ENCODE results near the gene MINK1. TPM values are rescaled to one million over a fixed set of nuclear protein-coding genes. Genes with fewer than 3 reads are reported as not detected.

Gene MINK1
- total RNA-seq, 1 experiment from 2014 or later, result 68.8 TPM

DNA sequence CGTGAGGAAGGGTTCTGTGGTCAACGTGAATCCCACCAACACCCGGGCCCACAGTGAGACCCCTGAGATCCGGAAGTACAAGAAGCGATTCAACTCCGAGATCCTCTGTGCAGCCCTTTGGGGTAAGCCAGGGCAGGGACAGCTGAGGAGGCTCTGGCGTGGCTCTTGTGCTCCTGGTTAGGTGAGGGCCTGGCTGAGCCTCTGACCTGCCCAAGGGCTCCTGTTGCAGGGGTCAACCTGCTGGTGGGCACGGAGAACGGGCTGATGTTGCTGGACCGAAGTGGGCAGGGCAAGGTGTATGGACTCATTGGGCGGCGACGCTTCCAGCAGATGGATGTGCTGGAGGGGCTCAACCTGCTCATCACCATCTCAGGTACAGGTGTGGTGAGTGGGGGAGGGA lies 62.0 kb downstream of the MINK1 start:
- no peak overlapping the region for H2BK12ac ChIP-seq (ENCODE audit: insufficient read length, low read depth, low read length)
- H4K20me1 ChIP-seq (ENCODE audit: control insufficient read depth, insufficient read depth, insufficient read length), result no peaks in the 10 kb centered on the region
- H3K4ac ChIP-seq (ENCODE audit: low read depth, low read length), result no peak overlapping the region
- H2BK5ac ChIP-seq (ENCODE audit: insufficient read length, low read length), result no peak overlapping the region
- no peak overlapping the region for H3K23ac ChIP-seq (ENCODE audit: insufficient read length, low read depth, low read length)
- no peak overlapping the region for H4K8ac ChIP-seq (replicated peaks; ENCODE audit: insufficient read length, low read depth, low read length)
- H2AK5ac ChIP-seq (ENCODE audit: insufficient read length, low read length), result no peak overlapping the region
- Mint-ChIP-seq H3K4me3 (no peak overlapping the region; a peak in 1 of 5 replicates), H3K36me3 (ENCODE audit: insufficient read depth in 1 of 3, low read depth in 3 of 3) (peaks cover 8 to 51% (median 46%) of the 10 kb centered on the region in 3 experiments; a peak in 6 of 7 replicates), H3K27me3 (ENCODE audit: low read depth) (no peaks in the 10 kb centered on the region), H3K27ac (no peak overlapping the region; a peak in 1 of 7 replicates), H3K4me1 (peaks cover 4 to 16% of the 10 kb centered on the region in 2 experiments), H3K9me3 (no peaks in the 10 kb centered on the region)
- no CpG with 5 or more reads among the region's 13 CpGs for WGBS (ENCODE audit: extremely low coverage, insufficient read length, low lambda C conversion rate)
- peaks cover 8% of the 10 kb centered on the region for H3K23me2 ChIP-seq (ENCODE audit: insufficient read length, low read depth, low read length, poor library complexity, severe bottlenecking)
- H2BK20ac ChIP-seq (ENCODE audit: low read depth, low read length, poor library complexity, severe bottlenecking), result no peak overlapping the region
- H3K18ac ChIP-seq (ENCODE audit: insufficient read length, low read depth, low read length), result no peak overlapping the region
- no peak overlapping the region for H2BK120ac ChIP-seq (ENCODE audit: low read depth, low read length, poor library complexity, severe bottlenecking)
- TF ChIP-seq, protein P1, sequence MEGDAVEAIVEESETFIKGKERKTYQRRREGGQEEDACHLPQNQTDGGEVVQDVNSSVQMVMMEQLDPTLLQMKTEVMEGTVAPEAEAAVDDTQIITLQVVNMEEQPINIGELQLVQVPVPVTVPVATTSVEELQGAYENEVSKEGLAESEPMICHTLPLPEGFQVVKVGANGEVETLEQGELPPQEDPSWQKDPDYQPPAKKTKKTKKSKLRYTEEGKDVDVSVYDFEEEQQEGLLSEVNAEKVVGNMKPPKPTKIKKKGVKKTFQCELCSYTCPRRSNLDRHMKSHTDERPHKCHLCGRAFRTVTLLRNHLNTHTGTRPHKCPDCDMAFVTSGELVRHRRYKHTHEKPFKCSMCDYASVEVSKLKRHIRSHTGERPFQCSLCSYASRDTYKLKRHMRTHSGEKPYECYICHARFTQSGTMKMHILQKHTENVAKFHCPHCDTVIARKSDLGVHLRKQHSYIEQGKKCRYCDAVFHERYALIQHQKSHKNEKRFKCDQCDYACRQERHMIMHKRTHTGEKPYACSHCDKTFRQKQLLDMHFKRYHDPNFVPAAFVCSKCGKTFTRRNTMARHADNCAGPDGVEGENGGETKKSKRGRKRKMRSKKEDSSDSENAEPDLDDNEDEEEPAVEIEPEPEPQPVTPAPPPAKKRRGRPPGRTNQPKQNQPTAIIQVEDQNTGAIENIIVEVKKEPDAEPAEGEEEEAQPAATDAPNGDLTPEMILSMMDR (conservative IDR thresholded peaks at IDR 0.05), result no peak
- no peak overlapping the region for H2BK15ac ChIP-seq (ENCODE audit: low read depth, low read length)
- no peak overlapping the region for H4K5ac ChIP-seq (ENCODE audit: insufficient read length, low read depth, low read length)
- no peak overlapping the region for H3K4me2 ChIP-seq (ENCODE audit: insufficient read depth, insufficient read length, low read length)
- H2AFZ ChIP-seq (ENCODE audit: low read length), result no peak overlapping the region
- H4K91ac ChIP-seq (ENCODE audit: insufficient read length, low read depth, low read length), result no peak overlapping the region
- no peak overlapping the region for H3K9ac ChIP-seq (ENCODE audit: extremely low read depth, insufficient read length, low read length)
- H3K79me2 ChIP-seq (ENCODE audit: insufficient read depth, low read length), result no peaks in the 10 kb centered on the region
- H3K27me3 ChIP-seq (ENCODE audit: insufficient read depth, low read length), result no peaks in the 10 kb centered on the region
- H3K56ac ChIP-seq (ENCODE audit: insufficient read length, low read depth, low read length), result no peak overlapping the region
- H3K9me3 ChIP-seq (ENCODE audit: control insufficient read depth, low read depth, low read length), result no peaks in the 10 kb centered on the region
- no peak overlapping the region for H3T11ph ChIP-seq (ENCODE audit: low read length)
- H3K14ac ChIP-seq (ENCODE audit: insufficient read depth, low read length), result no peak overlapping the region
- no peak for DNase-seq
- H3K27ac ChIP-seq (ENCODE audit: insufficient read length, low read depth, low read length), result no peak overlapping the region
- no peaks in the 10 kb centered on the region for H3K79me1 ChIP-seq (ENCODE audit: insufficient read depth, low read depth, low read length, poor library complexity, severe bottlenecking)
- H3K4me1 ChIP-seq (ENCODE audit: insufficient read depth, low read length), result no peaks in the 10 kb centered on the region
